HCT116 (cell line): Measurements from ENCODE around the gene ZNF862. TPM values are rescaled to one million over a fixed set of nuclear protein-coding genes. Genes with fewer than 3 reads are reported as not detected.

Experiments used
- ATAC-seq: fragments of 200-7000 bp; cut with Tn5 transposase; 2 replicates; pipeline ENCODE4 v1.9.1; 2020; ENCODE audit warnings: mild to moderate bottlenecking, moderate library complexity
- BruUV-seq: library from RNA; stranded (reverse); fragments of 400-500 nt; replicated peaks from 2 replicates; lab custom pipeline; 2021; lab: Mats Ljungman, UMichigan
- CTCF ChIA-PET: fragments of 300-600 bp; sonication (Branson Sonifier 250); formaldehyde crosslinking; loops from one replicate; lab custom pipeline; 2021; ENCODE audit warnings: antibody characterized with exemption; lab: Charles Lee
- POLR2A ChIA-PET: fragments of 300-600, 350-600 bp; sonication (Branson Sonifier 250); formaldehyde crosslinking; loops from one replicate; lab custom pipeline; 2021; ENCODE audit warnings: antibody characterized with exemption; lab: Charles Lee
- RAD21 ChIA-PET, 2 experiments: fragments of 300-600 bp; sonication (Branson Sonifier 250); formaldehyde crosslinking; loops; one replicate each; lab custom pipeline; 2023; ENCODE audit warnings: low total read pairs in 2 of 2; ENCODE audit not compliant: uncharacterized antibody in 2 of 2, unreplicated experiment in 2 of 2, low non-redundant PET in 1 of 2; lab: Charles Lee
- DNase-seq: peaks from one replicate; pipeline ENCODE4 v3.0.0-alpha.2; 2010; ENCODE audit warnings: low read depth, low spot score
- H2AFZ ChIP-seq: fragments of 200-600 bp; shearing (Covaris generic), sonication (generic); 2 replicates; pipeline ENCODE4 v1.6.1; 2017; ENCODE audit warnings: low read depth, mixed run types, mixed read lengths, antibody characterized with exemption, low read length; ENCODE audit not compliant: poor library complexity, severe bottlenecking
- H3K27ac ChIP-seq: 2 replicates; pipeline ENCODE4 v1.5.1; 2012; ENCODE audit warnings: low read depth, low read length
- H3K27me3 ChIP-seq: fragments of 200-600 bp; sonication (generic); 2 replicates; pipeline ENCODE4 v1.6.1; 2016; ENCODE audit warnings: mixed run types, low read length, mixed read lengths; ENCODE audit not compliant: insufficient read depth
- H3K36me3 ChIP-seq, 2 experiments: fragments of 200-500 bp in 1 of 2; fragments of 200-600 bp in 1 of 2; sonication (Bioruptor generic) in 1 of 2; sonication (generic) in 1 of 2; 2 replicates each; pipeline versions ENCODE4 v1.5.1 to v1.6.1; 2014 to 2016; ENCODE audit warnings: low read length in 2 of 2, inconsistent platforms in 1 of 2, mixed read lengths in 1 of 2, mixed run types in 1 of 2; ENCODE audit not compliant: insufficient read depth in 2 of 2, control insufficient read depth in 1 of 2
- H3K4me1 ChIP-seq, 2 experiments: fragments of 200-600 bp in 1 of 2; sonication (generic) in 1 of 2; 2 replicates each; pipeline versions ENCODE4 v1.5.1 to v1.6.1; 2012 to 2017; ENCODE audit warnings: low read length in 2 of 2, inconsistent platforms in 1 of 2, mild to moderate bottlenecking in 1 of 2, mixed read lengths in 1 of 2, mixed run types in 1 of 2, moderate library complexity in 1 of 2; ENCODE audit not compliant: insufficient read depth in 2 of 2, control insufficient read depth in 1 of 2
- H3K4me2 ChIP-seq: fragments of 200-600 bp; sonication (generic); 2 replicates; pipeline ENCODE4 v1.6.1; 2017; ENCODE audit warnings: mixed run types, low read length, mixed read lengths
- H3K4me3 ChIP-seq, 2 experiments: fragments of 200-600 bp in 1 of 2; sonication (generic) in 1 of 2; replicated peaks in 1 of 2; 2 replicates each; pipeline ENCODE4 v1.5.1; 2011 to 2016; ENCODE audit warnings: low read length in 2 of 2, control low read depth in 1 of 2, low read depth in 1 of 2, mild to moderate bottlenecking in 1 of 2, mixed read lengths in 1 of 2, mixed run types in 1 of 2
- H3K79me2 ChIP-seq: fragments of 200-600 bp; sonication (generic); 2 replicates; pipeline ENCODE4 v1.6.1; 2017; ENCODE audit warnings: mild to moderate bottlenecking, mixed run types, low read length, moderate library complexity, mixed read lengths; ENCODE audit not compliant: insufficient read depth
- H3K9ac ChIP-seq: fragments of 200-600 bp; sonication (generic); 2 replicates; pipeline ENCODE4 v1.6.1; 2016; ENCODE audit warnings: low read length, mixed read lengths
- H3K9me2 ChIP-seq: fragments of 200-600 bp; sonication (generic), shearing (Covaris generic); 2 replicates; pipeline ENCODE4 v1.6.1; 2017; ENCODE audit warnings: mixed run types, mild to moderate bottlenecking, moderate library complexity; ENCODE audit not compliant: insufficient read depth
- H3K9me3 ChIP-seq, 2 experiments: fragments of 200-500 bp in 1 of 2; fragments of 200-600 bp in 1 of 2; sonication (Bioruptor generic) in 1 of 2; sonication (generic) in 1 of 2; 2 replicates each; pipeline ENCODE4 v1.6.1; 2014 to 2017; ENCODE audit warnings: low read length in 2 of 2, mixed read lengths in 2 of 2, inconsistent platforms in 1 of 2, low read depth in 1 of 2, mild to moderate bottlenecking in 1 of 2, mixed run types in 1 of 2, moderate library complexity in 1 of 2; ENCODE audit not compliant: control insufficient read depth in 1 of 2, insufficient read depth in 1 of 2
- H4K20me1 ChIP-seq: fragments of 200-600 bp; sonication (generic), shearing (Covaris generic); 2 replicates; pipeline ENCODE4 v1.6.1; 2017; ENCODE audit warnings: mixed run types, mild to moderate bottlenecking, moderate library complexity; ENCODE audit not compliant: insufficient read depth
- ATF3 ChIP-seq: IDR thresholded peaks from 2 replicates; pipeline ENCODE4 v1.6.1; 2012
- CBX3 ChIP-seq: IDR thresholded peaks from 2 replicates; pipeline ENCODE4 v1.6.1; 2012; ENCODE audit warnings: low read depth
- CEBPB ChIP-seq: IDR thresholded peaks from 2 replicates; pipeline ENCODE4 v1.6.1; 2012; ENCODE audit warnings: low read depth
- EGR1 ChIP-seq: IDR thresholded peaks from 2 replicates; pipeline ENCODE4 v1.6.1; 2012; ENCODE audit warnings: low read depth
- ELF1 ChIP-seq: IDR thresholded peaks from 2 replicates; pipeline ENCODE4 v1.6.1; 2012; ENCODE audit warnings: low read depth, borderline replicate concordance
- EZH2phosphoT487 ChIP-seq: fragments of 200-600 bp; IDR thresholded peaks from 2 replicates; pipeline ENCODE4 v1.6.1; 2018; ENCODE audit warnings: antibody characterized with exemption, borderline replicate concordance
- FOSL1 ChIP-seq: IDR thresholded peaks from 2 replicates; pipeline ENCODE4 v1.6.1; 2012; ENCODE audit warnings: low read depth
- JUND ChIP-seq: IDR thresholded peaks from 2 replicates; pipeline ENCODE4 v1.6.1; 2012
- POLR2A ChIP-seq: IDR thresholded peaks from 2 replicates; pipeline ENCODE4 v1.7.0; 2011; ENCODE audit warnings: borderline replicate concordance; ENCODE audit not compliant: insufficient read depth, insufficient read length; ENCODE audit errors: extremely low read depth
- POLR2AphosphoS5 ChIP-seq: IDR thresholded peaks from 2 replicates; pipeline ENCODE4 v1.6.1; 2011; ENCODE audit warnings: mild to moderate bottlenecking, low read depth, low read length, moderate library complexity
- REST ChIP-seq: IDR thresholded peaks from 2 replicates; pipeline ENCODE4 v1.6.1; 2012; ENCODE audit warnings: low read depth
- SIN3A ChIP-seq: IDR thresholded peaks from 2 replicates; pipeline ENCODE4 v1.6.1; 2012; ENCODE audit warnings: low read depth
- SP1 ChIP-seq: IDR thresholded peaks from 2 replicates; pipeline ENCODE4 v1.6.1; 2012; ENCODE audit warnings: low read depth
- SRF ChIP-seq: IDR thresholded peaks from 2 replicates; pipeline ENCODE4 v1.6.1; 2012; ENCODE audit warnings: low read depth
- TCF7L2 ChIP-seq: IDR thresholded peaks from 2 replicates; pipeline ENCODE4 v1.7.0; 2011; ENCODE audit warnings: borderline replicate concordance, inconsistent platforms; ENCODE audit not compliant: insufficient read depth, insufficient read length; ENCODE audit errors: extremely low read depth
- YY1 ChIP-seq: IDR thresholded peaks from 2 replicates; pipeline ENCODE4 v1.6.1; 2011; ENCODE audit warnings: low read length, low read depth, moderate library complexity, mild to moderate bottlenecking; ENCODE audit not compliant: insufficient replicate concordance; ENCODE audit errors: extremely low read depth
- ZBTB33 ChIP-seq: IDR thresholded peaks from 2 replicates; pipeline ENCODE4 v1.6.1; 2011; ENCODE audit warnings: mild to moderate bottlenecking, low read length, moderate library complexity; ENCODE audit not compliant: insufficient replicate concordance; ENCODE audit errors: extremely low read depth
- ZFX ChIP-seq: fragments of 450-650 bp; IDR thresholded peaks from 2 replicates; pipeline ENCODE4 v1.6.1; 2017
- ZNF274 ChIP-seq: fragments of 200-500 bp; sonication (Bioruptor generic); IDR thresholded peaks from 2 replicates; pipeline ENCODE4 v1.6.1; 2014; ENCODE audit warnings: mild to moderate bottlenecking, low read depth, low read length, inconsistent platforms
- intact Hi-C: fragments of 100-400 bp; cut with micrococcal nuclease; formaldehyde crosslinking; loops from 2 replicates; pipeline ENCODE4 v1.10.0; 2022
- total RNA-seq: library from RNA; stranded (reverse); gene quantifications from one replicate; pipeline ENCODE4 v1.2.1, GENCODE V29; 2021; ENCODE audit not compliant: unreplicated experiment
- TF ChIP-seq, protein P1 (sequence below), 3 experiments: fragments of 200-600 bp in 1 of 3; sonication (generic) in 1 of 3; IDR thresholded peaks in 2 of 3; conservative IDR thresholded peaks in 1 of 3; 2 replicates each; pipeline ENCODE4 v1.5.1; 2012 to 2017; ENCODE audit warnings: low read depth in 2 of 3, low read length in 2 of 3, antibody characterized with exemption in 1 of 3, borderline replicate concordance in 1 of 3, control low read depth in 1 of 3, mild to moderate bottlenecking in 1 of 3, mixed read lengths in 1 of 3, mixed run types in 1 of 3, moderate library complexity in 1 of 3; ENCODE audit not compliant: insufficient read depth in 1 of 3

Gene ZNF862
- total RNA-seq, 1 experiment from 2014 or later, result 8.5 TPM

DNA sequence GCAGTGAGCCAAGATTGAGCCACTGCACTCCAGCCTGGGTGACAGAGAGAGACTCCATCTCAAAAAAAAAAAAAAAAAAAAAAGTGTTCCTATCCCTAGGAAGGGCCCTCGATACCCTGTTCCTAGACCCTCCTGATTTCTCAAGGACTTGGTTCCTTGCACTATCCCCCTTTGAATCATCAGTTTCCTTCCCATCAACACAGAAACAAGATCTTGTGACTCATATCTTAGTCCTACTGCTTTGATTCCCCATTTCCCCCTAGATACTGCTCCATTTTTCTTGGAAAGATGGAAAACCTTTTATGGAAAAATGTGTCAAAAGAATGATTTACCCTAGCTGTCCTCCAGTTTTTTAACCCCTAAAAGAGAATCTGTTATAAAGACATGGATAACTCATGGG is 1.7 kb upstream of the ZNF862 start:
- POLR2A ChIA-PET, result no interaction called here
- intact Hi-C loops, result no loop called here
- ATAC-seq, result no peak

More for the DNA sequence above, 1.7 kb upstream of the ZNF862 start:
- no peaks in the 10 kb centered on the region for H3K9me3 ChIP-seq
- TF ChIP-seq ZFX, result no peak
- TF ChIP-seq SRF, result no peak
- TF ChIP-seq ZBTB33, result no peak
- no peak for TF ChIP-seq CEBPB
- no peak for TF ChIP-seq YY1
- no peak for TF ChIP-seq REST
- TF ChIP-seq JUND, result no peak
- no peak for TF ChIP-seq ZNF274
- TF ChIP-seq EGR1, result no peak
- TF ChIP-seq POLR2AphosphoS5, result no peak
- TF ChIP-seq TCF7L2, result no peak
- TF ChIP-seq FOSL1, result no peak
- TF ChIP-seq ATF3, result no peak
- no peak for TF ChIP-seq SP1
- TF ChIP-seq, protein P1, sequence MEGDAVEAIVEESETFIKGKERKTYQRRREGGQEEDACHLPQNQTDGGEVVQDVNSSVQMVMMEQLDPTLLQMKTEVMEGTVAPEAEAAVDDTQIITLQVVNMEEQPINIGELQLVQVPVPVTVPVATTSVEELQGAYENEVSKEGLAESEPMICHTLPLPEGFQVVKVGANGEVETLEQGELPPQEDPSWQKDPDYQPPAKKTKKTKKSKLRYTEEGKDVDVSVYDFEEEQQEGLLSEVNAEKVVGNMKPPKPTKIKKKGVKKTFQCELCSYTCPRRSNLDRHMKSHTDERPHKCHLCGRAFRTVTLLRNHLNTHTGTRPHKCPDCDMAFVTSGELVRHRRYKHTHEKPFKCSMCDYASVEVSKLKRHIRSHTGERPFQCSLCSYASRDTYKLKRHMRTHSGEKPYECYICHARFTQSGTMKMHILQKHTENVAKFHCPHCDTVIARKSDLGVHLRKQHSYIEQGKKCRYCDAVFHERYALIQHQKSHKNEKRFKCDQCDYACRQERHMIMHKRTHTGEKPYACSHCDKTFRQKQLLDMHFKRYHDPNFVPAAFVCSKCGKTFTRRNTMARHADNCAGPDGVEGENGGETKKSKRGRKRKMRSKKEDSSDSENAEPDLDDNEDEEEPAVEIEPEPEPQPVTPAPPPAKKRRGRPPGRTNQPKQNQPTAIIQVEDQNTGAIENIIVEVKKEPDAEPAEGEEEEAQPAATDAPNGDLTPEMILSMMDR (IDR thresholded peaks at IDR 0.05 in 2 of 3, conservative IDR thresholded peaks at IDR 0.05 in 1 of 3; ENCODE audit: borderline replicate concordance in 1 of 3, insufficient read depth in 1 of 3, low read depth in 2 of 3, low read length in 2 of 3), result no peak
- TF ChIP-seq SIN3A, result no peak
- TF ChIP-seq POLR2A, result no peak
- no peak for TF ChIP-seq EZH2phosphoT487
- no peak for TF ChIP-seq CBX3
- no peak for TF ChIP-seq ELF1
- no peak overlapping the region for H3K9ac ChIP-seq
- no peaks in the 10 kb centered on the region for H3K9me2 ChIP-seq
- no peaks in the 10 kb centered on the region for H3K36me3 ChIP-seq
- RAD21 ChIA-PET, result no interaction called here
- no peaks in the 10 kb centered on the region for H4K20me1 ChIP-seq
- peaks cover 10 to 17% of the 10 kb centered on the region in 2 experiments; a peak in 3 of 4 replicates for H3K4me1 ChIP-seq
- H3K79me2 ChIP-seq, result peaks cover 9% of the 10 kb centered on the region; the same call in 1 of the 2 replicates
- no peak overlapping the region for H3K4me2 ChIP-seq
- H3K27ac ChIP-seq, result no peak overlapping the region
- DNase-seq, result no peak
- CTCF ChIA-PET, result no interaction called here
- H2AFZ ChIP-seq, result no peak overlapping the region
- BruUV-seq, result no TSS peak
- H3K4me3 ChIP-seq, result no peak overlapping the region
- H3K27me3 ChIP-seq, result 0 out of 2 replicates have a peak, but pooled peaks cover 3% of the 10 kb centered on the region
